GM12865 (cell line): ENCODE measurements around the gene CLDN9.

Experiments used
- DNase-seq: peaks from one replicate; pipeline ENCODE4 v3.0.0; 2010; ENCODE audit warnings: low read depth
- H3K4me3 ChIP-seq: 2 replicates; pipeline ENCODE4 v1.5.1; 2011; ENCODE audit warnings: mild to moderate bottlenecking, low read depth, low read length, control low read depth
- TF ChIP-seq, protein P1 (sequence below): IDR thresholded peaks from 2 replicates; pipeline ENCODE4 v1.5.1; 2011; ENCODE audit warnings: low read length, control low read depth, low read depth, inconsistent platforms; ENCODE audit not compliant: insufficient read depth; ENCODE audit errors: missing control alignments

The CLDN9 gene

DNA sequence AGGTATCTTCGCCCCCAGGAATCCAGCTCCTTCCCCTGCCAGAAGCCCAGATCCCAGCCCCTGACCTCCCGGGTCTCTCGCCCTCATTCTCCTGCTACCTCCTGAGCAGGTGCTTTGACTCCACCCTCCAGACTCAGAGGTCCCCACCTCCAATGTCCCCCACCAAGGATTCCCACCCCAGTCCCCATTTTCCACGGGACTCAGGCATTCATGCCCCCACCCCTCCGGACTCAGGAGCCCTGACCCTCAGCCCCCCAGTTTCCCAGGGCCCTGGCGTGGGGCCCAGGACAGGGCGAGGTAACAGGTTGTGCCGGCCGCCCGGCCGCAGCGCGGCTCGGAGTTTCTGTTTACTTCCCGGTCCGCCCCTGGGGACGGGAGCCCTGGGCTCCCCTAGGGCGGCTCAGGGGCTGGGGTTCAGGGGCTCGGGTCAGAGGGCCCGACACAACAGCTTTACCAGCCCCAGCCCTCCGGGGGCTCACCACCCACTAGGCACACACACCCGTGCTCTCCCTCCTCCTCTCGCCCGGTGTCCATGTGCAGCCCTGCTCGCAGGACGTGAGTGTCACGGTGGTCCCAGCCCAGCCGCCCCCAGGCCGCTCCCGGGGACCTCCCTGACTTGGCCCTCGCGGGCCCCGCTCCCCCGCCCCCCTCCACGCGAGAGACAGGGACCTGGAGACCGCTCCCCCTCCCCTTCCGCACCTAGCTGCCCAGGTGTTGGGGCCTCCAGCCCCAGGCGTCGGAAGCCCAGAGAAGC is 23.4 kb downstream of the CLDN9 start:
- no peak overlapping the region for H3K4me3 ChIP-seq
- DNase-seq, result no peak

DNA sequence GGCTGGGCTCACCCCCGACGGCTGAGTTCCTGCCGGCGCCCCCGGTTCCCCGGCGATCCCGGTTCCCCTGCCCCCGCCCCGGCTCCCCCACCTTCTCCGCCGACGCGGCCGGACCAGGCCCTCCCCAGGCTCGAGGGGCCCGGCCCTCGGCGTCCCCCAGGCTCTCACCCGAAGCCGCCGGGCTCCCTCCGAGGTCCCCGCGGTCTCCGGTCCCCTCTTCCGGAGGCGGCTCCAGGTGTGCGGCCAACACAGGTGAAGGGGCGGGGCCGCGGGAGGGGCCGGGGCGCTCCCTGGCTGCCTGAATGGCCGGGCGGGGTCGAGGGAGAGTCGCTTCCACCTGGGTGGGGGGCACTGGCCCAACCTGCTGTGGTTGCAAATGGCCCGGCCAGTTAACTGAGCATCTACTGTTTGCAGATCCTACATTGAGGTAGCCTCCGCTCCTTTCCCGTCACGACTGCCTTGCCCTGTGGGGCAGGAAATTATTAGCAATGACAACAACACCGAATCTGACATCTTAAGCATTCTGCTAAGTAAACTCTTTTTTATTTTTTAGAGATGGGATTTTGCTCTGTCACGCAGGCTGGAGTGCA is 24.1 kb downstream of the CLDN9 start, which contains the start of gene BICDL2:
TSS of gene BICDL2 (minus strand) at position 219 of the 590 bp plus-strand sequence. CDS start 1,448 bp downstream, outside the sequence.
- no peak for DNase-seq

More for the DNA sequence above, 23.4 kb downstream of the CLDN9 start:
- TF ChIP-seq, protein P1, sequence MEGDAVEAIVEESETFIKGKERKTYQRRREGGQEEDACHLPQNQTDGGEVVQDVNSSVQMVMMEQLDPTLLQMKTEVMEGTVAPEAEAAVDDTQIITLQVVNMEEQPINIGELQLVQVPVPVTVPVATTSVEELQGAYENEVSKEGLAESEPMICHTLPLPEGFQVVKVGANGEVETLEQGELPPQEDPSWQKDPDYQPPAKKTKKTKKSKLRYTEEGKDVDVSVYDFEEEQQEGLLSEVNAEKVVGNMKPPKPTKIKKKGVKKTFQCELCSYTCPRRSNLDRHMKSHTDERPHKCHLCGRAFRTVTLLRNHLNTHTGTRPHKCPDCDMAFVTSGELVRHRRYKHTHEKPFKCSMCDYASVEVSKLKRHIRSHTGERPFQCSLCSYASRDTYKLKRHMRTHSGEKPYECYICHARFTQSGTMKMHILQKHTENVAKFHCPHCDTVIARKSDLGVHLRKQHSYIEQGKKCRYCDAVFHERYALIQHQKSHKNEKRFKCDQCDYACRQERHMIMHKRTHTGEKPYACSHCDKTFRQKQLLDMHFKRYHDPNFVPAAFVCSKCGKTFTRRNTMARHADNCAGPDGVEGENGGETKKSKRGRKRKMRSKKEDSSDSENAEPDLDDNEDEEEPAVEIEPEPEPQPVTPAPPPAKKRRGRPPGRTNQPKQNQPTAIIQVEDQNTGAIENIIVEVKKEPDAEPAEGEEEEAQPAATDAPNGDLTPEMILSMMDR, result no peak

DNA sequence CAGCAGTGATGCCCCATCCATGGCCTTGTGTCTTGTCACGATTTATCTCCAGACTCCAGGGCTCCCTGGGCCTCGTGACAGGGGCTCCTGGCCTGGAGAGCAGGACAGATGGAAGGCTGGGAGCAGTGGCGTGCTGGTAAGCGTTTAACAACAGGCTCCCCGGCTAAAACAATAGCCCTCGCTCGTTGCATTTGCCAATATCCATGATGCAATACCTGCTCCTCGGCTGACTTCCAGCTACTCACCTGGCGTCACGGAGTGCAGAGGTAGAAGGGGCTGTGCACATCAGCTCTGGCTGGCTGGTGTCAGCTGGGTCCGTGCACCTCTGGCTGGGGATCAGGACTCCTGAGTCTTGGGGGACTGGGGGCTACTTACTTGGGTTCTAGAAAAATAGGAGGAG is 25.5 kb downstream of the CLDN9 start:
- H3K4me3 ChIP-seq, result no peak overlapping the region
- no peak for DNase-seq
- TF ChIP-seq, protein P1, result no peak

More for the DNA sequence above, 24.1 kb downstream of the CLDN9 start, which contains the start of gene BICDL2:
- no peak within 1 kb of the TSS for H3K4me3 ChIP-seq
- TF ChIP-seq, protein P1, result no peak

DNA sequence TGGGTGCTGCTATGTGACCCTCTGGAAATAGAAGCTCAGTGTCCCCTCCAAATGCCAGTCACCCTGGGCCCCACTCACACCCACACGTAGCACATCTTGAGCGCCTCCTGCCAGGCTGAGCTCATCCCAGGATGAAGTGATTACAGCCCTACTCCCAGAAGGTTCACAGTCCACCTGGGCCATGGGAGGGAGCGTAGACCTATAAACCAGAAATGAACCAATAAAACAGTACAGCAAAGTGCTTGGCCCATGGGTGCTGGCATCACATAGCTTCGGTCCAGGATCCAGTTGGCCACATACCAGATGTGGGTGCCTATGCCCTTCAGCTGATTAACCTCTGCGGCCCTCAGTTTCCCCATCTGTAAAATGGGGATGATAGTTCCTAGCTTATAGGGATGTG is 26.2 kb downstream of the CLDN9 start:
- DNase-seq, result no peak
- H3K4me3 ChIP-seq, result no peak overlapping the region
- TF ChIP-seq, protein P1, result no peak

DNA sequence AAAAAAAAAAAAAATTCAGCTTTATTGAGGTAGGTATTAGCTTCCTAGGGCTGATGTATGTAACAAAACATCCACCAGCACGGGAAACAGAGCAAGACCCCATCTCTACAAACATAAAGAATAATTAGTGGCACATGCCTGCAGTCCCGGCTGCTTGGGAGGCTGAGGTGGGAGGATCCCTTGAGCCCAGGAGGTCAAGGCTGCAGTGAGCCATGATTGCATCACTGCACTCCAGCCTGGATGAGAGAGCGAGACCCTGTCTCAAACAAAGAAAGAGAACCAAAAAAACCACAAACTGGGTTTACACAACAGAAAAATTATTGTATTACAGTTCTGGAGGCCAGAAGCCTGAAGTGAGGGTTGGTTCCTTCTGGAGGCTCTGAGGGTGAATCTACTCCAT is 29.7 kb downstream of the CLDN9 start:
- TF ChIP-seq, protein P1, result no peak
- no peak for DNase-seq
- no peak overlapping the region for H3K4me3 ChIP-seq

DNA sequence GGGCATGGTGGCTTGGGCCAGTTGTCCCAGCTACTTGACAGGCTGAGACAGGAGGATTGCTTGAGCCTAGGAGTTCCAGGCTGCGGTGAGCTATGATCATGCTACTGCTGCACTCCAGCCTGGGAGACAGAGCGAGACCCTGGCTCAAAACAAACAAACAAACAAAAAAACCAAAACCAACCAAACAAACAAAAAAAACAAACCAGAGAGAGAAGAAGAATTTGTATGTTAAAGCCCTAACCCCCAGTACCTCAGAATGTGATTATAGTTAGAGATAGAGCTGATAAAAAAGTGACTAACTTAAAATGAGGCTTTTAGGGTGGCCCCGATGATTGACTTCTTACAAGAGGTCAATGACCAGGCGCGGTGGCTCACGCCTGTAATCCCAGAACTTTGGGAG is 32.0 kb downstream of the CLDN9 start:
- H3K4me3 ChIP-seq, result no peak overlapping the region
- DNase-seq, result no peak
- TF ChIP-seq, protein P1, result no peak
